HK-2 (cell line): Measurements from ENCODE around the gene GSTT2B.
"Not testable (repeated sequence)": the region's sequence is repeated elsewhere in the genome, so short reads cannot be mapped to it uniquely, and the experiment has no call there.

ENCODE experiments used
- DNase-seq: peaks from one replicate; pipeline ENCODE4 v3.0.0-alpha.2; 2018; ENCODE audit not compliant: unreplicated experiment

GSTT2B gene

DNA sequence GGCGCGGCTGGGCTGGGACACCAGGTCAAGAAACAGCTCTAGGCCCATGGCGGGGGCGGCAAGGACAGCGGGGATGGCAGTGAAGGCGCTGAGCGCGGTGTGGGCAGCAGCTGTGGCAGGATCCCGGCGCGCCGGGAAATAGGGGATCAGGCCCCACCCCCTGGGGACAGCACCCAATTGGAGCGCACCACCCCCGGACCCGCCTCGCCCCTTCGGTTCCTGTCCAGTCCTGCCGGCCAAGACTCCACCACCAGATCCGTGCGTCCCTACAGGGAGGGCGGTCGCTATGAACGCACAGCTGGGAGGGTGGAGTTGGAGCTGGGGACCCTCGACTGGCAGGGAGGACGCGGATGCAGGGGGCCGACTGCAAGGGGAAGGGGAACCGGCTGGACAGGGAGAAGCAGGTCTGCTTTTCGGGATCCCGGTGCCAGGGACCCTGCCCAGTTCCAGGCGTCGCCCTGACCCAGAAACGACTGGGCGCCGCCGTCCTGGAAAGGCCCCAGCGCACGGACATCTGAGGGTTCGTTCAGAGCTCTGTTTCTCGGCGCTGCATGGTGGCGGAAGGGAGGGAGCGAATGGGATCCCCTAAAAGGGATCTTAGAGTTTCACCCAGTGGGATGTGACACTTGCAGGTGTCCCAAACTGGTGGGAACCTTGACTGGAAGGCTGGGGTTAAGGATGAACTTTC, at the start of gene GSTT2B:
TSS of gene GSTT2B (minus strand) at position 112 of the 688 bp plus-strand sequence. CDS start at position 48, 64 bp downstream.
- not testable (repeated sequence) for DNase-seq

DNA sequence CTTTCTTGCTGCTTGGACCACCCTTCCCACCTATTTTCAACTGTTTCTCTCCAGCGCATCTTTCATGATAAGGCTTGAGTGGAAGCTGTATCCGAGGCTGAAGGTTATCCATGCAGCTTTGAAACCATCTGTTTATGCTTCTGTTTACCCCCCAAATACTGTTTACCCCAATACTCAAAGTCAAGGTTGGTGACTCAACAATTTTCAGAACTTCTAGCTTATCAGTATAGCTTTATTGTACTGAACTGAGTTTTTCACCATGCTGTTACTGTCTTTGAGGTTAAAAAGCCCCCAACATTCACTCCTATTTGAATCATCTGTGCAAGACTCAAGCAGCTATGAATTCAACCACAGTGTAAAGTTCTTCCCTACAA, 49.0 kb upstream of the GSTT2B start:
- DNase-seq: no peak

GRCh38 chr22:24009227-24010017, 48.4 kb upstream of the GSTT2B start:
- DNase-seq: no peak

DNA sequence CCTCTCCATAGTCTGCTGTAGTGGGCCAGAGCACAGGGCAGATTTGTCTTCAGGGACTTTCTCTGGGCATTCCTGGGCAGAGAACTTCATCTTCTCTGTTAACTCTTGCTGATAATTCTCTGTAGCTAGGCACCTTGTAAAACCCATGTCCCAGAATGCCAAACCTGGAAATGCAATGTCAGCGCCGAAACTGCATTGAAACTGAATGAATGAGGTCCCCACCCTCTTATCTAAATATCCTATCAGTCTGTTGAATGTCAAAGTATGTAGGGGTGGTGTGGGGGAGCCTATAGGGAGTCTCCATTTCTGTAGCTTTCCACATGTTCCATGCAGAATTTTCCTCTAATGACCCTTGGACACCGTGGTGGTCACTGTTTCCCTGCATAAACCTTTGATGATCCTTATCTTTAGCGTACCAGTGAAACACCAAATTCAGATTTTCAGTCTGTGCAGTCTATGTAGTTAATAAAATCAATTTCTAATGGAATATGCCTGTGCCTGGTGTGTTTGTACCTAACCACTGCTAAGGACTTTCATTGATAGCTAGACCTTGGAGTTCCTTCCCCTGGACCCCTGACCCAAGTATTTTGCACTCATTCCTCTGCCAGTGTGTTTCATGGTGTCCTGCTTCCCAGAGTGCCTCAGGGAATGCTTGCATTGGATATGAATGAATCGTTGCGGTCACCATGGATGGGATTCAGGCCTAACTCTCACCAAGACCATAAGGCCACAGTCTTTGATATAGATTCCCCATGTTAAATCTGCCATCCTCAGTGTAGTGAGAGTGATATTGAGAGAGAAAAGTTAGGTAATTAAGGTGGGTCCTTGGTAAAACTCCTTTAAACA, 47.6 kb upstream of the GSTT2B start:
- no peak for DNase-seq

DNA sequence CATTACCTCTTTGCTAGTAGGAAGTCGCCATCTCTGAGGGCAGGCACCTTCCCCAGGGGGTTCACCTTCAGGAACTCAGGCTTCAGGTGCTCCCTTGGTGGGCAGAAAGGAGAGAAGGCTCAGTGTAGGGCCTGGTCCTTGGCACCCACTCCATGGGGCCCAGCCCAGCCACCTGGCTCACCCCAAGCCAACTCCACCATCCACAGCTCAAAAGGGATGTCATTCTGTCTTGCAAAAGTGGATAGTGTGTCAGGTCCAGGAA, 47.0 kb upstream of the GSTT2B start:
- DNase-seq: no peak

GRCh38 chr22:24007253-24008021, 46.4 kb upstream of the GSTT2B start:
- no peak for DNase-seq

DNA sequence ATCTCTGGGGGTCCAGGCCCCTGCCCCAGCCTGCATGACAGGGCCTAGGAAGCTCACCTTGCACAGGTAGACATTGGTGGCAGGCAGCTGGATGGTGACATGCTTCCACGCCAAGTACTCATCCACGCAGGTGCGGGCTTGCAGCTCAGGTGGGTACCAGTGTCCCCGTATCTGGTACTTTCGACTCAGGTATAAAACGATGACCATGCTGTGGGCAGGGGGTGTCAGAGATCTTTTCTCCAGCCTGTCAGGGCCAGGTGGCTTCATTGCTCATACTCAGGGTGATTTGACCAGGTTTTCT, 45.9 kb upstream of the GSTT2B start:
- no peak for DNase-seq

GRCh38 chr22:24006207-24006913, 45.4 kb upstream of the GSTT2B start:
- no peak for DNase-seq

GRCh38 chr22:24005201-24005600, 44.2 kb upstream of the GSTT2B start, which contains the start of gene GSTT4:
GSTT4 (minus strand) TSS chr22:24005453; CDS start chr22:24005356, 97 bp downstream.
- DNase-seq: no peak

DNA sequence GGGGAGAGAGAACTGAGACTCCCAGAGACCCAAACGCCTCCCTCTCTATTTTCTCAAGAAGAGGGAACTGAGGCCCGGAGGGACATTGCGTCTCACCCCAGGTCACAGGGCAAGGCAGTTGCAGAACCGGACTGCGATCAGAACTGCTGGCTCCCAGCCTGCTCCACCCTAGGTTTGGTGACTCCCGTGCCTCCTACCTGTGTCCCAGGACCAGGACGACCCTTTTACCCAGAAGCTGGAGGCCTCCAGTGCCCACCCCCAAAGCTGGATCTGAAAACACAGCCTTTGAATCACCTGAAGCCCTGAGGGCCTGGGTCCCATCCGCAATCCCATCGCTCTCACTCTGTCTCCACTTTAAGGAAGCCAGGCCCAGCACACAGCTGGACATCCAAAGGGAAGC, 42.9 kb upstream of the GSTT2B start:
- no peak for DNase-seq

DNA sequence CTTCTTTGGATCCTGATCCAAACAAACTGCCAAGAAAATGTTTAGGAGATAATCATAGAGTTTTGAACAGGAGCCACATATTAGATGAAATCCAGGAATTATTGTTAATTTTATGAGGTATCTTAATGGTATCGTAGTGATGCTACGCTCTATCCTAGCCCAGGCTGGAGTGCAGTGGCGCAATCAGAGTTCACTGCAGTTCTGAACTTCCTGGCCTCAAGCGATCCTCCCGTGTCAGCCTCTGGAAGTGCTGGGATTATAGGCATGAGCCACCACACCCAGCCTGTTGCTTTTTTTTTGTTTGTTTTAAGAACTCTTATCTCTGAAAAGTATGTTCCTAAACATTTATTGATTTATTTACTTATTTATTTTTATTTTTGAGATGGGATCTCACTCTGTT, 41.9 kb upstream of the GSTT2B start:
- DNase-seq: no peak

DNA sequence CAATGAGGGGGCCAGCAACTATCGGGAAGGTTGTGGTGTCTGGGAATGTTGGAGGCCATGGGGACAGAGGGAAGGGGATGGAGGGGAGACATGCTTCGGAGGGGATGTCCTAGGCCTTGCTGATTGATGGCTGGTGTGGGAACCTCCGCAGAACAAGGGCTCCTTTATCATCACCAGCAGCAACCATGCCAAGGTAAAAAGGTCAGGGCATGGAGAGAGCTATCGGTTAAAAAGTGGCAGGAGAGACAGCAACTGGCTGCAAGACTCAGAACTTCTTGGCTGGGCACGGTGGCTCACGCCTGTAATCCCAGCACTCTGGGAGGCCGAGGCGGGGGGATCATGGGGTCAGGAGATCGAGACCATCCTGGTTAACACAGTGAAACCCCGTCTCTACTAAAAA, 41.3 kb upstream of the GSTT2B start:
- DNase-seq: no peak

GRCh38 chr22:24001314-24001713, 40.3 kb upstream of the GSTT2B start:
- DNase-seq: no peak

GRCh38 chr22:23999779-24000178, 38.8 kb upstream of the GSTT2B start:
- not testable (repeated sequence) for DNase-seq

- DNase-seq: no peak
Measured at GRCh38 chr22:23997092-23997491, 36.1 kb upstream of the GSTT2B start.

- not testable (repeated sequence) for DNase-seq
Measured at GRCh38 chr22:23993581-23994177, 32.7 kb upstream of the GSTT2B start.

DNA sequence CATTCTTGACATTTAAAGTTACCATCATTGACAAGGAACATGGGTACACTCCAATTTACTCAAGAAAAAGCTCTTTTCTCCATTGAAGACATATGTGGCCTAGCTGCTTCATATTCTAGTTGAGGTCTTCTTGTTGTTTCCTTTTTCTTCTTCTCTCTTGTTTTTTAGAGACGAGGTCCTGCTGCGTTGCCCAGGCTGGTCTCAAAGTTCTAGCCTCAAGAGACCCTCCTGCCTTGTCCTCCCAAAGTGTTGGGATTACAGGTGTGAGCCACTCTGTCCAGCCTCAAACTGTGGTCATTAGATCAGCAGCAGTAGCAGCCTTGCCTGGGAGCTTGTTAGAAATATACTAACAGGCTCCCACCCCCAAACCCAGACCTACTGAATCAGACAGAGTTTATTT, 32.1 kb upstream of the GSTT2B start:
- DNase-seq: not testable (repeated sequence)

DNA sequence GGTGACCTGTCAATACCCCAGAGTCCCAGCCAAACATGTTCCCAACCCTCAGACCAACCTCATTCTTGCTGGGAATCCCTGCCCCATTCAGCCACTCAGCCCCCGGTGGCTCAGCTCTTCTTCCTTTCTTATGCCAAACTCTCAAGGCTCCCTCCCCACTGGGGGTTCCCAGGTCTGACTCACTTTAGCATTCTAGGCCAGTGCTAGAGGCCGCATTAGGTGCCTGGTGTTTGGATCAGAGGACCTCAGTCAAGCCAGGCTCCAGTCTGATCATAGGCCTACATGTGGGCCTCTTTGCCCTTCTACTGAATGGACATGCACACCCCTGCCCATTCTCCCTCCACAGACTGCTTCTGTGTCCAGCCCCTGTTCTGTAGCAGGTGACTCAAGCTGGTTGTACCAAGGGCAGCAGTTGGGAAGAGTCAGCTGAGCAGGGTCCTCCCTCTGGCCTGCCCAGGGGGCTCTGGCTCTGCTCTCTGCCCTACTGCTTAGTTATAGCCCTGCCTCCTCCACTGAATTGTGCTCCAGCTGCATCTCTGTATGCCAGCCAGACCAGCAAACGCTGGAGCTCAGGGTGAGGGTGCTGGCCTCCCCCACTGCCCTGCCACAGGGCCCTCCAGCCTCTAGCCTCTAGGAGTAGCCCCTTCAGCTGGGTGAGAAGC, 28.7 kb upstream of the GSTT2B start:
- peak; percentile 13 for DNase-seq

- DNase-seq: not testable (repeated sequence)
Measured at GRCh38 chr22:23986538-23987178, 25.7 kb upstream of the GSTT2B start.

DNA sequence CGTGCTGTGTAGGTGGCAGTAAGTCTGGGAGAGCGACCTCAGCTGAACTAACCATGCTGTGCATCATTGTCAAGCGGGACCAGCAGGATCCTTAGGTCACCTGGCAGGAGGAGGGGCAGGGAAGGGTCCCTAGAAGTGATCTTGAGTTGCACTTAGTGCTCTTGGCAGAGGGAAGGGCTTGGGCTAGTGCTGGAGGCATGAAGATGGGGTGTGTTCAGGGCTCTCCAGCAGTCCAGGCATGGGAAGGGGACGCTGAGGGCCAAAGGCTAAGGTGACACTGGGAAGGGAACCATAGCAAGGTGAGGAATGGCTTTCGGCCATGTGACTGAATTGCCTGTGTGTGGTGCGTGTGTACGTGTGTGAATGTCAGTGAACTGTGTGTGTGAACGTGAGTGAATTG, 25.1 kb upstream of the GSTT2B start:
- DNase-seq: not testable (repeated sequence)
